Heart right ventricle (tissue), 16 donors: ENCODE results near the gene ARF1. TPM values are rescaled to one million over a fixed set of nuclear protein-coding genes. Genes with fewer than 3 reads are reported as not detected.

Experiments used
- ATAC-seq, 8 donors: fragments of 200-7000 bp; cut with Tn5 transposase; one replicate each; pipeline ENCODE4 v1.9.1; 2020; ENCODE audit warnings: mild to moderate bottlenecking in 8 of 8, moderate library complexity in 8 of 8, moderate number of reproducible peaks in 1 of 8
- DNase-seq, 2 donors: peaks; one replicate each; pipeline ENCODE4 v3.0.0-alpha.2; 2020
- H3K27ac ChIP-seq, 10 donors: fragments of 200-600 bp; sonication (generic) in 2 of 10; one replicate each; pipeline versions ENCODE4 v1.5.0 to v1.8.0; 2020 to 2022; ENCODE audit warnings: mild to moderate bottlenecking in 3 of 10
- H3K27me3 ChIP-seq, 7 donors: fragments of 200-600 bp; one replicate each; pipeline ENCODE4 v1.8.0; 2021 to 2022; ENCODE audit warnings: mild to moderate bottlenecking in 2 of 7
- H3K36me3 ChIP-seq, 9 donors: fragments of 200-600 bp; sonication (generic) in 1 of 9; one replicate each; pipeline versions ENCODE4 v1.5.0 to v1.8.0; 2020 to 2022; ENCODE audit warnings: mild to moderate bottlenecking in 2 of 9
- H3K4me1 ChIP-seq, 9 donors: fragments of 200-600 bp; sonication (generic) in 1 of 9; one replicate each; pipeline versions ENCODE4 v1.5.0 to v1.8.0; 2020 to 2022; ENCODE audit warnings: mild to moderate bottlenecking in 4 of 9
- H3K4me3 ChIP-seq, 10 donors: fragments of 200-600 bp; sonication (generic) in 2 of 10; one replicate each; pipeline versions ENCODE4 v1.5.0 to v1.8.0; 2020 to 2022; ENCODE audit warnings: mild to moderate bottlenecking in 7 of 10, moderate library complexity in 2 of 10
- H3K9me3 ChIP-seq, 11 donors: fragments of 200-600 bp in 10 of 11; sonication (generic) in 2 of 11; one replicate each; pipeline versions ENCODE4 v1.5.0 to v1.8.0; 2013 to 2022; ENCODE audit warnings: mild to moderate bottlenecking in 2 of 11, control low read depth in 1 of 11, moderate library complexity in 1 of 11
- WGBS, 2 donors: extraction: QIAGEN DNeasy Blood & Tissue Kit; methylation state at CpG; one replicate each; pipeline ENCODE4 v1.1.7; 2013; ENCODE audit warnings: inconsistent platforms in 1 of 2; 5-methylcytosine and 5-hydroxymethylcytosine counted together
- intact Hi-C, 10 donors: fragments of 100-400 bp; cut with DNase I; formaldehyde crosslinking; loops; one replicate each; pipeline versions ENCODE4 v1.11.1 to v1.14.2; 2022
- polyA plus RNA-seq, 2 donors: library from polyadenylated mRNA; stranded (reverse); fragments of 200-250 nt; gene quantifications; one replicate each; pipeline ENCODE4 v1.2.3, GENCODE V29; 2013
- total RNA-seq, 10 donors: library from RNA; stranded (reverse); fragmentation: NEBNext Ultra II Directional in 3 of 10; extraction: Animal tissue kit (Norgen Biotek cat#: 25700) in 3 of 10; gene quantifications; one replicate each; pipeline versions ENCODE4 v1.2.1 to v1.2.4, GENCODE V29; 2021 to 2023
- TF ChIP-seq, protein P1 (sequence below), 9 donors: fragments of 200-600 bp; sonication (generic) in 2 of 9; IDR thresholded peaks; one replicate each; pipeline versions ENCODE4 v1.5.0 to v1.8.0; 2021 to 2022; ENCODE audit warnings: antibody characterized with exemption in 9 of 9, mild to moderate bottlenecking in 5 of 9, moderate library complexity in 1 of 9
- donor health status: Arrhythmogenic right ventricular cardiomyopathy.
- donor health status: ischemic (EF 13 %, LVEDD 7.1; RV severe dilation, severe dysfunction).
- donor health status: healthy with polysubstance abuse.
- donor health status: DM: no; HTN: yes; CAD: no.
- donor health status: DM: no; HTN: no; CAD: no.
- donor health status: ischemic (EF 25% LVEDD 6.9; RV normal size, moderate dysfunction).
- donor health status: ischemic (EF 25% LVEDD 5.7; RV mildly dilated, moderate dysfunction).
- donor health status: healthy.
- donor health status: DM: yes; HTN: yes; CAD: no.
- donor health status: Ischemic cardiomyopathy.
- donor health status: ischemic (EF 35%, LVEDD 5.7; RV mildly dilated, moderate dysfunction).
- donor health status: nonischemic (EF 11% LVEDD 7.7; RV severe dilation, severe dysfunction).
- donor health status: DM: yes; HTN: yes; CAD: no.
- donor health status: PGD.
- donor health status: ischemic (EF 29% LVEDD 5.4; RV normal size, mild dysfunction).
- donor health status: nonischemic (EF 23%, LVEDD 6.1; RV moderate dilation, normal function).

ARF1 gene
- total and polyA plus RNA-seq, 12 donors: 204 to 498 (median 338) TPM

DNA sequence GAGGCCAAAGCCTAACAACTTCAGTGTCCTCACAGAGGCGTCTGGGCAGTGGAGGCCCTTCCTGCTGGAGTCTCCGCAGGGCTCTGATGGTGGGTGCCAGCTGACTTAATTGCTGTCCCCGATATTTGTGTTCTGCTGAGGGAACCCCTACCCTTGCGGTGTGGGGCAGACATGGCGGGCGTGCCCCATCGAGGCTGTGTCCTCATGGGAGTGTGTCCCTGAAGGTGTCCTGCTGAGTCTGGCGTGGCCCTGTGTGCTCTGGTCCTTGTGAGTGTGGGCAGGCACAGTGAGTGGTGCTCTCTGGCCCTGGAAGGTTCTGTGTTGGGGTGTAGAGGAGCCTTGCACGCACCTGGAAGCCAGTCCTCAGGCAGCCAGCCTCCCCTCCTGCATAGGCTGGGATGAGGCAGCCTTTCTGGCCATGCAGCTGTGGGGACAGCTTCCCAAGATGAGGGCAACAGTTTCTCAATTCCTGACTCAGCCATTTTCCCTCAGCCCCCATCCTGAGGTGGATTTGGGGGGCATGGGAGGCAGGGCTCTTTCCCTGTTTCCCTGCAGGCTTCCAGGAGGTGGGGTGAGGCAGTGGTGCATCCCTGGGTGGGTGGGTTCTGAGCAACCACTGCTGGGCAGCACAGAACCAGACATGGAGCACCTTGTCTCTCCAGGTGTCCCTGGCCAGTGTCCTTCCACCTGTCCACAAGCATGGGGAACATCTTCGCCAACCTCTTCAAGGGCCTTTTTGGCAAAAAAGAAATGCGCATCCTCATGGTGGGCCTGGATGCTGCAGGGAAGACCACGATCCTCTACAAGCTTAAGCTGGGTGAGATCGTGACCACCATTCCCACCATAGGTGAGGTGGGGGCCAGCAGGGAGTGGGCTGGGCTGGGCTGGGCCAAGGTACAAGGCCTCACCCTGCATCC, 14.2 kb downstream of the ARF1 start:
- H3K9me3 ChIP-seq: peaks cover 0 to 18% (median 10%) of the 10 kb centered on the region in 11 donors
- H3K4me3 ChIP-seq: no peak overlapping the region
- 93 to 95% methylated on average over 13 of the region's 13 CpGs for WGBS, 2 donors
- no peak overlapping the region for H3K27ac ChIP-seq
- peaks cover 0 to 48% (median 36%) of the 10 kb centered on the region in 9 donors for H3K4me1 ChIP-seq
- H3K27me3 ChIP-seq: no peaks in the 10 kb centered on the region
- peak in 2 of 8 donors; percentile 2 to 9 for ATAC-seq
- TF ChIP-seq, protein P1, sequence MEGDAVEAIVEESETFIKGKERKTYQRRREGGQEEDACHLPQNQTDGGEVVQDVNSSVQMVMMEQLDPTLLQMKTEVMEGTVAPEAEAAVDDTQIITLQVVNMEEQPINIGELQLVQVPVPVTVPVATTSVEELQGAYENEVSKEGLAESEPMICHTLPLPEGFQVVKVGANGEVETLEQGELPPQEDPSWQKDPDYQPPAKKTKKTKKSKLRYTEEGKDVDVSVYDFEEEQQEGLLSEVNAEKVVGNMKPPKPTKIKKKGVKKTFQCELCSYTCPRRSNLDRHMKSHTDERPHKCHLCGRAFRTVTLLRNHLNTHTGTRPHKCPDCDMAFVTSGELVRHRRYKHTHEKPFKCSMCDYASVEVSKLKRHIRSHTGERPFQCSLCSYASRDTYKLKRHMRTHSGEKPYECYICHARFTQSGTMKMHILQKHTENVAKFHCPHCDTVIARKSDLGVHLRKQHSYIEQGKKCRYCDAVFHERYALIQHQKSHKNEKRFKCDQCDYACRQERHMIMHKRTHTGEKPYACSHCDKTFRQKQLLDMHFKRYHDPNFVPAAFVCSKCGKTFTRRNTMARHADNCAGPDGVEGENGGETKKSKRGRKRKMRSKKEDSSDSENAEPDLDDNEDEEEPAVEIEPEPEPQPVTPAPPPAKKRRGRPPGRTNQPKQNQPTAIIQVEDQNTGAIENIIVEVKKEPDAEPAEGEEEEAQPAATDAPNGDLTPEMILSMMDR (IDR thresholded peaks at IDR 0.05): no peak
- peaks cover 6 to 77% (median 33%) of the 10 kb centered on the region in 9 donors for H3K36me3 ChIP-seq
- intact Hi-C loops: no loop called here
- DNase-seq: no peak

DNA sequence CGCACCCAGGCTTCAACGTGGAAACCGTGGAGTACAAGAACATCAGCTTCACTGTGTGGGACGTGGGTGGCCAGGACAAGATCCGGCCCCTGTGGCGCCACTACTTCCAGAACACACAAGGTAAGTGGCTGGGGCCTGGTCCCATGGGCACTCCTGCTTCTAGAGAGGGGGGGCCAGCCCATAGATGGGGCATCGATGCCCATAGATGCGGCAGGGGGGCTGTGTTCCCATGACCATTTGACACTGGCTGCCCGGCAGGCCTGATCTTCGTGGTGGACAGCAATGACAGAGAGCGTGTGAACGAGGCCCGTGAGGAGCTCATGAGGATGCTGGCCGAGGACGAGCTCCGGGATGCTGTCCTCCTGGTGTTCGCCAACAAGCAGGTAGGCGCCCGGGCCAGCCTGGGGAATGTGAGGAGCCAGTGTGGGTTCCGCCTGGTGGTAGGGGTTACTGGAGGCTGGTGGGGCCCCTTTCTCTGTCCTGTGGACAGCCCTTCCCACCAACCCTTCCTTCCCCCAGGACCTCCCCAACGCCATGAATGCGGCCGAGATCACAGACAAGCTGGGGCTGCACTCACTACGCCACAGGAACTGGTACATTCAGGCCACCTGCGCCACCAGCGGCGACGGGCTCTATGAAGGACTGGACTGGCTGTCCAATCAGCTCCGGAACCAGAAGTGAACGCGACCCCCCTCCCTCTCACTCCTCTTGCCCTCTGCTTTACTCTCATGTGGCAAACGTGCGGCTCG, 15.0 kb downstream of the ARF1 start:
- no peak for DNase-seq
- intact Hi-C loops: no loop called here
- H3K4me3 ChIP-seq: no peak overlapping the region
- H3K36me3 ChIP-seq: peaks cover 6 to 76% (median 33%) of the 10 kb centered on the region in 9 donors
- no peaks in the 10 kb centered on the region for H3K27me3 ChIP-seq
- peaks cover 6 to 48% (median 36%) of the 10 kb centered on the region in 9 donors for H3K4me1 ChIP-seq
- peaks cover 0 to 18% (median 10%) of the 10 kb centered on the region in 11 donors for H3K9me3 ChIP-seq
- H3K27ac ChIP-seq: no peak overlapping the region
- 88 to 91% methylated on average over 34 of the region's 34 CpGs for WGBS, 2 donors
- TF ChIP-seq, protein P1 (IDR thresholded peaks at IDR 0.05): no peak
- no peak for ATAC-seq

DNA sequence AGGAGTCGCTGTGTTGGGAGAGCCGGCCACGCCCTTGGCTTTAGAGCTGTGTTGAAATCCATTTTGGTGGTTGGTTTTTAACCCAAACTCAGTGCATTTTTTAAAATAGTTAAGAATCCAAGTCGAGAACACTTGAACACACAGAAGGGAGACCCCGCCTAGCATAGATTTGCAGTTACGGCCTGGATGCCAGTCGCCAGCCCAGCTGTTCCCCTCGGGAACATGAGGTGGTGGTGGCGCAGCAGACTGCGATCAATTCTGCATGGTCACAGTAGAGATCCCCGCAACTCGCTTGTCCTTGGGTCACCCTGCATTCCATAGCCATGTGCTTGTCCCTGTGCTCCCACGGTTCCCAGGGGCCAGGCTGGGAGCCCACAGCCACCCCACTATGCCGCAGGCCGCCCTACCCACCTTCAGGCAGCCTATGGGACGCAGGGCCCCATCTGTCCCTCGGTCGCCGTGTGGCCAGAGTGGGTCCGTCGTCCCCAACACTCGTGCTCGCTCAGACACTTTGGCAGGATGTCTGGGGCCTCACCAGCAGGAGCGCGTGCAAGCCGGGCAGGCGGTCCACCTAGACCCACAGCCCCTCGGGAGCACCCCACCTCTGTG, 15.9 kb downstream of the ARF1 start:
- no peak overlapping the region for H3K27ac ChIP-seq
- DNase-seq (no peak), ATAC-seq (no peak)
- intact Hi-C loops: no loop called here
- H3K9me3 ChIP-seq: peaks cover 0 to 18% (median 10%) of the 10 kb centered on the region in 11 donors
- TF ChIP-seq, protein P1 (IDR thresholded peaks at IDR 0.05): no peak
- WGBS, 2 donors: 88 to 89% methylated on average over 28 of the region's 28 CpGs
- peaks cover 6 to 67% (median 33%) of the 10 kb centered on the region in 9 donors for H3K36me3 ChIP-seq
- peaks cover 6 to 41% (median 28%) of the 10 kb centered on the region in 9 donors for H3K4me1 ChIP-seq
- H3K27me3 ChIP-seq: no peaks in the 10 kb centered on the region
- no peak overlapping the region for H3K4me3 ChIP-seq

DNA sequence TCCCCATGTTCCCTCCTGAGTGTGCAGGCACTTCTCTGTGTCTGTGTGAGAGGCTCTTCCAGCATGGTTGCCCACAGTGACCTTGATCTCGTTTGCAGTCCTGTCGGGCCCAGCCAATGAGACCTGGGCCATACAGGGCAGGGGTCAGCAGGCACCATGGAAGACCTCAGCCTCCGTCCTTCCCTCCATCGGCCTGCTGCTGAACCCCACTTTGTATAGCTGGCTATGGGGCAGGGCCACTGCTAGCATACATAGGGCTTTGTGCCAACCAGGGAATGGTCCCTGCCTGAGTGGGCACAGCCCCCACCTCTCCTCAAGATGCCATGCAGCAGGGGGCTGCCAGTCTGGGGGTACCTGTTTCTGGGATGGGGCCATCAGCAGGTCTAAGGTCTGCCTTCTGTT, 16.8 kb downstream of the ARF1 start:
- Histone ChIP-seq H3K27me3 (no peaks in the 10 kb centered on the region), H3K4me3 (no peak overlapping the region), H3K27ac (no peak overlapping the region), H3K36me3 (peaks cover 6 to 59% (median 33%) of the 10 kb centered on the region in 9 donors), H3K4me1 (peaks cover 12 to 50% (median 36%) of the 10 kb centered on the region in 9 donors), H3K9me3 (peaks cover 0 to 11% (median 7%) of the 10 kb centered on the region in 11 donors)
- intact Hi-C loops: no loop called here
- TF ChIP-seq, protein P1 (IDR thresholded peaks at IDR 0.05): no peak
- ATAC-seq: no peak
- 59 to 67% methylated on average over 4 of the region's 4 CpGs for WGBS, 2 donors
- no peak for DNase-seq
